ENCODE measurements around the gene HBEGF. TPM values are rescaled to one million over a fixed set of nuclear protein-coding genes. Genes with fewer than 3 reads are reported as not detected.

The HBEGF gene
- total RNA-seq, 1 donor from 2014 or later = 2.2 TPM

DNA sequence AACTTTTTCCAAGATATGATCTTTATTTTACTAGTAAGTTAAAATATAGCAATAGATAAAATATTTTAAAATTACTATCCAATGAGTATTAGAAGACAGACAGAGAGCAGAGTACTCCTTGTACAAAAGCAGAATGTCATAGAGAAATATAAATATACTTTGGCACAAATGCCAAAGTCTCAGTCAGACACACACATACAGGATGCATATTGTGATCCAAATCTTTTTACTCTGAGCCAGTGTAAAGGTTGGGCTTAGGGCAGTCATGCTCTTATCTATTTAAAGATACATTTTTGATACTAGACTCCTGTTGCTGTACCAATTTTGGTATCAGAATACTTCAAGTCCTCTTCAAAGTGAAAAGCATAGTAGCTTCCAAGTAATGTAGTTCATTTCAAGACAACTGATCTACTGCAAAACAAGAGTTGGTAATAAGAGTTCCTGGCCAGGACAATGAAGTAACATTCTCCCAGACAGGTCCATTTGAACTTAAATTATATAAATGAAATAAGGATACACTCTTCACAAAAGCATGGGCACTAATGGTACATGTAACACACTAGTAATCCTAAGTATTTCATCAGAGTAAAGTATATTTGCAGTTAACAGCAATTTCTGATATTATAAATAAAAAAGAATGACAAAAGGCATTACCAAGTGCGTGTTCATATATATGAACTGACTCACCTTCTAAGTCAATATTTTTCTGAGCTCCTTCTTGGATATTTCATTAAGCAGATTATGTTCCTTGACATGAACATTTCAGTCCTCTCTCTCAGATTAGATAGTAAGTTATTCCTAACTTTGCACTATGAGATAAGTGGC is 54.0 kb downstream of the HBEGF start:
- Mint-ChIP-seq H3K36me3 (ENCODE audit: low read depth) (no peaks in the 10 kb centered on the region), H3K4me3 (no peak overlapping the region), H3K4me1 (peaks cover 32% of the 10 kb centered on the region), H3K27ac (ENCODE audit: unreplicated experiment) (no peak overlapping the region), H3K9me3 (no peaks in the 10 kb centered on the region), H3K27me3 (ENCODE audit: low read depth) (no peaks in the 10 kb centered on the region)
- TF ChIP-seq, protein P1, sequence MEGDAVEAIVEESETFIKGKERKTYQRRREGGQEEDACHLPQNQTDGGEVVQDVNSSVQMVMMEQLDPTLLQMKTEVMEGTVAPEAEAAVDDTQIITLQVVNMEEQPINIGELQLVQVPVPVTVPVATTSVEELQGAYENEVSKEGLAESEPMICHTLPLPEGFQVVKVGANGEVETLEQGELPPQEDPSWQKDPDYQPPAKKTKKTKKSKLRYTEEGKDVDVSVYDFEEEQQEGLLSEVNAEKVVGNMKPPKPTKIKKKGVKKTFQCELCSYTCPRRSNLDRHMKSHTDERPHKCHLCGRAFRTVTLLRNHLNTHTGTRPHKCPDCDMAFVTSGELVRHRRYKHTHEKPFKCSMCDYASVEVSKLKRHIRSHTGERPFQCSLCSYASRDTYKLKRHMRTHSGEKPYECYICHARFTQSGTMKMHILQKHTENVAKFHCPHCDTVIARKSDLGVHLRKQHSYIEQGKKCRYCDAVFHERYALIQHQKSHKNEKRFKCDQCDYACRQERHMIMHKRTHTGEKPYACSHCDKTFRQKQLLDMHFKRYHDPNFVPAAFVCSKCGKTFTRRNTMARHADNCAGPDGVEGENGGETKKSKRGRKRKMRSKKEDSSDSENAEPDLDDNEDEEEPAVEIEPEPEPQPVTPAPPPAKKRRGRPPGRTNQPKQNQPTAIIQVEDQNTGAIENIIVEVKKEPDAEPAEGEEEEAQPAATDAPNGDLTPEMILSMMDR (conservative IDR thresholded peaks at IDR 0.05) = no peak
- DNase-seq (ENCODE audit: low read depth, low spot score) = no peak

DNA sequence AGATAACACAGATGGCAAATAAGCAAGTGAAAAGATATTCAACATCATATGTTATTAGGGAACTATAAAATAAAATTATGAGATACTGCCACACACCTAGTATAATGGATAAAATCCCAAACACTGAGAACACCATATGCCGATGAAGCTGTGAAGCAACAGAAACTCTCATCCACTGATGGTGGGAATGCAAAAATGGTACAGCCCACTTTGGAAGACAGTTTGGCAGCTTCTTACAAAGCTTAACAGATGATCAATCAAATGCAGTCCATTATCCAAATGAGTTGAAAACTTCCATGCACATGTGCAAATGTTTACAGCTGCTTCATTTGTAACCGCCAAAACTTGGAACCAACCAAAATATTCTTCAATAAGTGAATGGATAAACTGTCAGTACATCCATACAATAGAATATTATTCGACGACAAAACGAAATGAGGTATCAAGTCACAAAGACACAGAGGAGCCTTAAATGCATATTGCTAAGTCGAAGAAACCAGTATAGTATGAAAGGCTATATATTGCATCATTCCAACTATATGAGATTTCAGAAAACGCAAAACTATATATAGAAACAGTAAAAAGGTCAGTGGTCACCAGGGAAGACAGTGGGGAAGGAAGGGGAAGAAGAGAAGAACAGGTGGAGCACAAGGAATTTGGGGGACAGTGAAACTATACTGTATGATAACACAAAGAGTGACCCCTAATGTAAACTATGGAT is 58.4 kb downstream of the HBEGF start:
- Mint-ChIP-seq H3K27me3 (ENCODE audit: low read depth) (no peaks in the 10 kb centered on the region), H3K9me3 (no peaks in the 10 kb centered on the region), H3K36me3 (ENCODE audit: low read depth) (no peaks in the 10 kb centered on the region), H3K4me1 (peaks cover 8% of the 10 kb centered on the region), H3K27ac (ENCODE audit: unreplicated experiment) (no peak overlapping the region), H3K4me3 (no peak overlapping the region)
- no peak for DNase-seq (ENCODE audit: low read depth, low spot score)
- TF ChIP-seq, protein P1 (conservative IDR thresholded peaks at IDR 0.05) = no peak

- Mint-ChIP-seq H3K27me3 (ENCODE audit: low read depth) (no peaks in the 10 kb centered on the region), H3K4me1 (peaks cover 12% of the 10 kb centered on the region), H3K27ac (ENCODE audit: unreplicated experiment) (no peak overlapping the region), H3K4me3 (no peak overlapping the region), H3K9me3 (no peaks in the 10 kb centered on the region), H3K36me3 (ENCODE audit: low read depth) (no peaks in the 10 kb centered on the region)
- TF ChIP-seq, protein P1 (conservative IDR thresholded peaks at IDR 0.05) = no peak
- no peak for DNase-seq (ENCODE audit: low read depth, low spot score)
Observed at GRCh38 chr5:140286424-140286823, 60.0 kb downstream of the HBEGF start.

DNA sequence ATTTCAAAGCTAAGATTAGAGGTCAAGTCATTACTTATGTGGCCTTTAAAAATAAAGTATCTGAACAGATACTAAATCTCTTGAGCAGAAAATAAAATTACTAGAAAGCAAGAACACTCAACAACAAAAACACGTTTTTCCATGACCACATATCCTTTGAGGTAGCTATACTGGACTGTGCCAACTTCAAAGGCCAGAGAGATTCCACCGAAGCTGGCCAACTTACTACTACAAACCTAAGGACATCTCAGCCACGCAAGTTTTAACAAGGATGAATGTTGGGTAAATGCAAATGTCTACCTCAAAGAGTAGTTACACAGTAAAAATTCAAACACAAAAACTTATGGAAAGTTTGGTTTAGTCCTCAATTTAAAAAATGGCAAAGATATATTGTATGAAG is 62.4 kb downstream of the HBEGF start:
- Mint-ChIP-seq H3K27me3 (ENCODE audit: low read depth) (no peaks in the 10 kb centered on the region), H3K27ac (ENCODE audit: unreplicated experiment) (peak overlapping the region; percentile 75), H3K4me3 (no peak overlapping the region), H3K4me1 (peaks cover 12% of the 10 kb centered on the region), H3K36me3 (ENCODE audit: low read depth) (no peaks in the 10 kb centered on the region), H3K9me3 (no peaks in the 10 kb centered on the region)
- no peak for DNase-seq (ENCODE audit: low read depth, low spot score)
- TF ChIP-seq, protein P1 (conservative IDR thresholded peaks at IDR 0.05) = no peak

Other genes with a start within 250 kb of the HBEGF start
- 5.5 and 5.7 TPM in 2 replicates for gene PURA, start 232.5 kb downstream of the HBEGF start, total RNA-seq
- 1.1 and 1.4 TPM in 2 replicates for gene IGIP, start 220.7 kb downstream of the HBEGF start, total RNA-seq
- gene CYSTM1, start 171.4 kb downstream of the HBEGF start, total RNA-seq = 18.2 and 19.8 TPM in 2 replicates
- 63.2 and 67.0 TPM in 2 replicates for gene PFDN1, start 43.5 kb downstream of the HBEGF start, total RNA-seq
- gene SLC4A9, start 13.6 kb upstream of the HBEGF start, total RNA-seq = not detected in 2 replicates
- 152 and 154 TPM in 2 replicates for gene ANKHD1, start 55.2 kb upstream of the HBEGF start, total RNA-seq
- 8.4 and 10.3 TPM in 2 replicates for gene EIF4EBP3, start 201.1 kb upstream of the HBEGF start, total RNA-seq
- gene SRA1, start 210.9 kb upstream of the HBEGF start, total RNA-seq = 34.7 and 36.3 TPM in 2 replicates
- 36.2 TPM in 2 replicates for gene APBB3, start 218.0 kb upstream of the HBEGF start, total RNA-seq
- gene SLC35A4, start 218.2 kb upstream of the HBEGF start, total RNA-seq = 99.4 and 106 TPM in 2 replicates

Data from neural crest cell (in vitro differentiated cells).